ENCODE measurements around the gene BST1.
"Not testable (repeated sequence)": the region's sequence is repeated elsewhere in the genome, so short reads cannot be mapped to it uniquely, and the experiment has no call there.

Gene BST1

GRCh38 chr4:15753786-15754185, 50.9 kb downstream of the BST1 start:
- no peak for DNase-seq

GRCh38 chr4:15754323-15754722, 51.5 kb downstream of the BST1 start:
- DNase-seq = no peak

- no peak for DNase-seq
Measured at GRCh38 chr4:15755321-15756155, 52.7 kb downstream of the BST1 start.

- DNase-seq = peak; percentile 41
Measured at GRCh38 chr4:15756361-15756861, 53.5 kb downstream of the BST1 start.

- DNase-seq = no peak
Measured at GRCh38 chr4:15757054-15757453, 54.2 kb downstream of the BST1 start.

- DNase-seq = no peak
Measured at GRCh38 chr4:15758294-15758693, 55.4 kb downstream of the BST1 start.

GRCh38 chr4:15762460-15762859, 59.6 kb downstream of the BST1 start:
- DNase-seq = not testable (repeated sequence)

GRCh38 chr4:15765391-15765790, 62.5 kb downstream of the BST1 start:
- DNase-seq = no peak

GRCh38 chr4:15765910-15766697, 63.2 kb downstream of the BST1 start:
- no peak for DNase-seq

- no peak for DNase-seq
Measured at GRCh38 chr4:15766821-15767220, 64.0 kb downstream of the BST1 start.

GRCh38 chr4:15769202-15769601, 66.3 kb downstream of the BST1 start:
- no peak for DNase-seq

GRCh38 chr4:15771216-15772058, 68.6 kb downstream of the BST1 start:
- DNase-seq = no peak

GRCh38 chr4:15774020-15774420, 71.2 kb downstream of the BST1 start:
- no peak for DNase-seq

- DNase-seq = no peak
Measured at GRCh38 chr4:15776871-15777648, 74.2 kb downstream of the BST1 start.

GRCh38 chr4:15777697-15778288, 74.9 kb downstream of the BST1 start:
- no peak for DNase-seq

GRCh38 chr4:15778289-15779241, 75.7 kb downstream of the BST1 start, which contains the start of gene CD38:
CD38 (plus strand) TSS chr4:15778328; CDS start chr4:15778415, 87 bp downstream.
- DNase-seq = no peak

- no peak for DNase-seq
Measured at GRCh38 chr4:15779306-15779705, 76.4 kb downstream of the BST1 start.

GRCh38 chr4:15779809-15780208, 76.9 kb downstream of the BST1 start:
- DNase-seq = no peak

- DNase-seq = no peak
Measured at GRCh38 chr4:15781427-15782095, 78.7 kb downstream of the BST1 start.
